Adipose tissue (tissue), 3 donors: ENCODE data around the gene FBXL22. TPM values are rescaled to one million over a fixed set of nuclear protein-coding genes. Genes with fewer than 3 reads are reported as not detected.
"Not testable (repeated sequence)": the region's sequence is repeated elsewhere in the genome, so short reads cannot be mapped to it uniquely, and the experiment has no call there.

Experiments
- H3K27ac ChIP-seq: one replicate; pipeline ENCODE4 v1.5.1; 2013; ENCODE audit warnings: low read depth, low read length
- WGBS, 3 donors: extraction: QIAGEN DNeasy Blood & Tissue Kit; methylation state at CpG; one replicate each; pipeline ENCODE4 v1.1.7; 2013; 5-methylcytosine and 5-hydroxymethylcytosine counted together
- polyA plus RNA-seq, 3 donors: library from polyadenylated mRNA; stranded (reverse); fragments of 200-250 nt; gene quantifications; one replicate each; pipeline ENCODE4 v1.2.3, GENCODE V29; 2013
- donor health status: healthy with polysubstance abuse.
- donor health status: Bipolar disorder and iron deficiency.
- donor health status: healthy.

The FBXL22 gene
- polyA plus RNA-seq, 3 donors: 0.55 to 0.79 (median 0.67) TPM

DNA sequence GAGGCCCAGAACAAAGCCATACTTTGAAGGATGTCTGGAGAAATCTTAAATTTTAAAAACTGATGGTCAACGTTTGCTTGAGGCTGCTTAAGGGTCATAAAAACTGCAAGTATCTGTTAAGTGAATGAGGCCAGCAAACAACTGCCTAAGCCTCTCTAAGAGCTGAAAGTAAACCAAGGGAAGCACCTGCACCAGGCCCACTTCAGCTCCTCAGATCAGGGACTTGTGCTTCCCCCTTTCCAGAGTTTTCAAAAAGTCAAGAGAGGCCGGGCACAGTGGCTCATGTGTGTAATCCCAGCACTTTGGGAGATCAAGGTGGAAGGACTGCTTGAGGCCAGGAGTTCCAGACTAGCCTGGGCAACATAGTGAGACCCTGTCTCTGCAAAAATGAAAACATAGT is 9.1 kb downstream of the FBXL22 start:
- no peak overlapping the region for H3K27ac ChIP-seq
- WGBS, 3 donors: 36 to 73% (median 43%) methylated on average over 2 of the region's 2 CpGs

GRCh38 chr15:63608989-63609388 is 11.8 kb downstream of the FBXL22 start:
- no peak overlapping the region for H3K27ac ChIP-seq
- WGBS, 3 donors: 94 to 96% (median 95%) methylated on average over 15 of the region's 15 CpGs

DNA sequence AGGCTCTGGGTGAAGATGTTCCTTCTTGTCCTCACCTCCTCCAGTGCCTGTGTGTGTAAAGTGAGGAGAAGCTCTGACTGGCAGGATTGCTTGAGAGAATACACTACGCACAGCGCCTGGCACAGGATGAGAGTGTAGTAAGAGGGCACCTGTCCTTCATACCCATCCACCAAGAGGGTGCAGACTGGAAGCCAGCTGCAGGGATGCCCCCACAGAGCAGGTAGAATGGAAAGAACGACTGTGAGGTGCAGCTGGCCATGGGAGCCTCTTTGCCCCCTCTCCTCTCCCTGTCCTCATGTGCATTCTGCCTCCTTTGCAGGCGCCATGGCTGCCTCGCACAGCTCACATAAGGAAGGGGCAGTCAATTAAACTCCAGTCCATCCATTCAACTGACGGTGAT is 12.3 kb downstream of the FBXL22 start:
- 88 to 90% (median 89%) methylated on average over 6 of the region's 6 CpGs for WGBS, 3 donors
- no peak overlapping the region for H3K27ac ChIP-seq

GRCh38 chr15:63610209-63610841 is 13.1 kb downstream of the FBXL22 start:
- no peak overlapping the region for H3K27ac ChIP-seq
- WGBS, 3 donors: 1 to 8% (median 1%) methylated on average over 6 of the region's 6 CpGs

GRCh38 chr15:63611177-63611576 is 14.0 kb downstream of the FBXL22 start:
- 65 to 76% (median 67%) methylated on average over 3 of the region's 3 CpGs for WGBS, 3 donors
- H3K27ac ChIP-seq: no peak overlapping the region

DNA sequence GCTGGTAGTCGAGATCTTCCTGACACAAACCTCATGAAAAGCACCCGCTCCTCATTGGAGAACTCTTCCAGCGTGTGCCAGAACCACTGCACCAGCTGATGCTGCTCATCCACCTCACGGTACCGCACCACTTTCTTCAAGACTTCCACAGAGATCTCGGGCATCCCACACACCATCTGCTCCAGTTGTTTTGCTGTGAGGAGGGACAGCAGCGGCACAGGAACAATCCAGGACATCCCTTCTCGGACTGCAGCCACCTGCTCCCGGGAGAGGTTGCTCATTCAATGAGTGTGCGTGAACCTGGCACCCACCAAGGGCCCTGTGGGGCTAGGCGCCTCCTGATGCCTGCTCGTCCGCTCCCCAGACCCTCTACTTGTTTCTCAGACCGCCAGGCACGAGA is 15.1 kb downstream of the FBXL22 start:
- no peak overlapping the region for H3K27ac ChIP-seq
- WGBS, 3 donors: 92 to 96% (median 95%) methylated on average over 15 of the region's 15 CpGs

GRCh38 chr15:63615935-63616334 is 18.7 kb downstream of the FBXL22 start:
- no peak overlapping the region for H3K27ac ChIP-seq
- WGBS, 3 donors: 85 to 97% (median 91%) methylated on average over 3 of the region's 3 CpGs

- 95 to 99% (median 98%) methylated on average over 4 of the region's 4 CpGs for WGBS, 3 donors
- H3K27ac ChIP-seq: not testable (repeated sequence)
Measured at GRCh38 chr15:63617147-63617546, 20.0 kb downstream of the FBXL22 start.

GRCh38 chr15:63617627-63618026 is 20.4 kb downstream of the FBXL22 start:
- H3K27ac ChIP-seq: not testable (repeated sequence)
- 91 to 100% (median 94%) methylated on average over 2 to 3 of the region's 3 CpGs for whole genome bisulfite sequencing, 3 donors

DNA sequence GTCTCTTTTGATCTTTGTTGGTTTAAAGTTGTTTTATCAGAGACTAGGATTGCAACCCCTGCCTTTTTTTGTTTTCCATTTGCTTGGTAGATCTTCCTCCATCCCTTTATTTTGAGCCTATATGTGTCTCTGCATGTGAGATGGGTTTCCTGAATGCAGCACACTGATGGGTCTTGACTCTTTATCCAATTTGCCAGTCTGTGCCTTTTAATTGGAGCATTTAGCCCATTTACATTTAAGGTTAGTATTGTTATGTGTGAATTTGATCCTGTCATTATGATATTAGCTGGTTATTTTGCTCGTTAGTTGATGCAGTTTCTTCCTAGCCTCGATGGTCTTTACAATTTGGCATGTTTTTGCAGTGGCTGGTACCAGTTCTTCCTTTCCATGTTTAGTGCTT is 23.6 kb downstream of the FBXL22 start:
- no CpG with 5 or more reads among the region's 2 CpGs for WGBS, 3 donors
- H3K27ac ChIP-seq: not testable (repeated sequence)

DNA sequence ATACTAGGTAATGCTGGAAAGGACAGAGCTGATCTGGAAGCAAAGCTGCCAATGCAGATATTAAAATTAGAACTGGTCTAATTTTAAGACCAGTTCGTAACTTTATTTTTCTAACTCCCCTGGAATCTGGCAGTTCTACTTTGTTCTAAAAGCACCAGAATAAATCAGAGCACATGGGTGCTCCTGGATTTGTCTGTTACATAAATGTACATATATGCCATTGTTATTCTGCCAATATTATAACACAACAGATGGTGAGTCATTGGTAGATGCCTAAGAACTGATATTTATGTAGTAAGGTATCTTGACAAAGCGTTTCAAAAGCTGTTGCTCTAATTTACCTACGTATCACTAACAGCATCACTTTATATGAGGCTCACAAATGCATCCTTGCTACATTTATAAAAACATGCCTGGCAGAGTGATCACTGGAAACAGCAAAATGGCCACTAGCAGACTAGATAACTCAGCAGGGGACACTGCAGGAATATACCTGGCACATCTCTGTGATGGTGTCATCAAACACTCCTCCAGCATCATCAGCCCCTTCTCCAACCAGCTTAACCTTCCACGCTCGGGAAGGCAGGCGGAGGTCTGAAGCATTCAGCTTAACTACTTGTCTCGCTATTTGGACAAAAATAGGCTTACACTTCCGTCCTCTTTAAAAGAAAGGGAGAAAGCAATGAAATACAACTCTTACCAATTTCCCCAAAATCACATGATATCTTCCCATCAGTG is 26.2 kb downstream of the FBXL22 start:
- H3K27ac ChIP-seq: no peak overlapping the region
- 96 to 97% (median 97%) methylated on average over 8 of the region's 8 CpGs for WGBS, 3 donors

DNA sequence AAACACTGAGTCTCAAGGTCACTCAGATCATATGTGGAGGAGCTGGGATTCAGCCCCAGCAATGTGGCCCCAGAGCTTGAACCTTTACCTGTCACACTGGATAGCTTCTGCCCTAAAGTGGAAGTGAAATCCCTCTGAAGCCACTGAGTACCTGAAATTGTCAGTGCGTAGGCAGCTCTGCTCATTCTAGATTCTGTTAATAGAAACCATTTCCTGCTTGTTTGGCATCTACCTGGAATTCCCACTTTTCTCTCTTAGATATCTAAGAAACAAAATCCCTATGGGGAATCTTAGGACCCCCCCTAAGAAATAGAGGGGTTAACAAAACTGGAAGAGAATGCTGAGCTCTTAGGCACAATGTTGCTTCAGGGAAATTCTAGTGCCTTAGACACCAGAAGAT is 29.8 kb downstream of the FBXL22 start:
- WGBS, 3 donors: 96 to 97% (median 97%) methylated on average over 1 of the region's 1 CpG
- no peak overlapping the region for H3K27ac ChIP-seq

DNA sequence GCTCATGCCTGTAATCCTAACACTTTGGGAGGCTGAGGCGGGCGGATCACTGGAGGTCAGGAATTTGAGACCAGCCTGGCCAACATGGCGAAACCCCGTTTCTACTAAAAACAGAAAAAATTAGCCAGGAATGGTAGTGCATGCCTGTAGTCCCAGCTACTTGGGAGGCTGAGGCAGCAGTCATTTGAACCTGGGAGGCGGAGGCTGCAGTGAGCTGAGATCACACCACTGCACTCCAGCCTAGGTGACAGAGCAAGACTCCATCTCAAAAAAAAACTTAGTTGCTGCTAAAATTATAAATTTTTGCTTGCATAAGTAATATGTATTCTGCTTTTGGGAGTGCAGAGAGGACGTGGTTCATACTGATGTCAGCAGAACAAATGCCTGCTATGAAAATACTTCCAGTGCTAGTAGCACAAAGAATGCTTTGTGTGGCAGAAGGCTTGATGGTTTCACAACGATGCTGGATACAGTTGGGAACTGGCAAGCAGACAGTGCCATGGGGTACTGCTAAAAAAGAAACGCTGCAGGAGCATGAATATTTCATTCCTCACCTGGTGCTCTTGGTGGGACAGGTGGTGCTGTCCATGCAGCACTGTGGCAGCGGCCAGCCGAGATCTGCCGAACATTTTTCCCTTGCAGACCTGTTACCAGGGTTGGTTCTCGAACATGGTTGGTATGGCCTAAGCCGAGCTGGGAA is 31.1 kb downstream of the FBXL22 start:
- H3K27ac ChIP-seq: no peak overlapping the region

DNA sequence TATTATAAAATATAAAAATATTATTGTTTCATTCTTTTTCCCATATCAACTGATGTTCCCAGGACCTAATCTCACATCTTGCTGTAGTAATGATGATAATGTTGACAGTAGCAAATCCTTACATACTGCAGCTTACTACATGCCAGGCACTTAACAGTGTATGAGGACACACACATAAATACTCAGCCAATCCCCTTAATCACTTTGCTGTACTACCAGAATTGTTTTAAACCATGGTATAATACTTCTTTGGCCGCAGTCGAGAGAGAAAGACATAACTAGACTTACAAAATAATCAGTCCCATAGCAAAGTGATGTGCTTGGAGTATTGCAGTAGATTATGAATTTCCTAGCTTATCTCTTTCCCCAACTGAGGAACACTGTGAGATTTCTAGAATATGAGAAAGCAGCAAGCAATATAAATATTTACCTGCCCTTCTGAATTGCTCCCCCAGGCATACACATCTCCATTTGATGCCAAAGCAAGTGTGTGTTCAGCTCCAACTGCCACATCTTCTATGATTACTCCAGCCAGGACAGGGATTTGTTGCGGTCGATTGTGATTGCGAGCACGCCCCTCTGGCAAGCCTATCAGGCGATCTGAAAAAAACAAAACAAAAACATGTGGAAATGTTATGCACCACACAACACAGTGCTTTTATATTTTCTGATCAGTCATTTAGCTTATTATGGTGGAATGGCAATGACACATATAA is 33.0 kb downstream of the FBXL22 start:
- WGBS, 3 donors: 86 to 97% (median 90%) methylated on average over 7 of the region's 7 CpGs
- H3K27ac ChIP-seq: no peak overlapping the region

More for the DNA sequence above, 31.1 kb downstream of the FBXL22 start:
- WGBS, 3 donors: 79 to 93% (median 92%) methylated on average over 13 of the region's 13 CpGs

- 82 to 87% (median 86%) methylated on average over 2 of the region's 2 CpGs for WGBS, 3 donors
- no peak overlapping the region for H3K27ac ChIP-seq
Measured at GRCh38 chr15:63633312-63633711, 36.1 kb downstream of the FBXL22 start.

DNA sequence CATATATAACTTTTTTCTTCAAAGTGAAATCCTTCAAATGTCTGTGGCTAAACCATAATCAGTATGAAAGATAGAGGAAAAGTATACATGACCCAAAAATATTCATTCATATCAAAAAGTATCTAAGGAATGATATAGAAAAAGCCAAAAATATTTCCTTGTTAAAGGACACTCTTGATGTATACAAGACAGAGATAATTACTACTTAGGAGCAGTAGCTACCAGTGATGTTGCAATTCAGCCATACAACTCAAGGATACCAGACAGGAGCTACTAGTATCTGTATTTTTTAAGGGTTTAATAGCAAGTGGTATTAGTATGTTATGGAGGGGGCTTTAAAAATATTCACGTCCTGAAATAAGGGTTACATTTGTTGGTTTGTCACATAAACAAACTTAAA is 37.0 kb downstream of the FBXL22 start:
- WGBS, 3 donors: 86 to 93% (median 87%) methylated on average over 1 of the region's 1 CpG
- no peak overlapping the region for H3K27ac ChIP-seq

- H3K27ac ChIP-seq: no peak overlapping the region
- WGBS, 3 donors: 94 to 98% (median 98%) methylated on average over 9 of the region's 9 CpGs
Measured at GRCh38 chr15:63636518-63637061, 39.4 kb downstream of the FBXL22 start.

DNA sequence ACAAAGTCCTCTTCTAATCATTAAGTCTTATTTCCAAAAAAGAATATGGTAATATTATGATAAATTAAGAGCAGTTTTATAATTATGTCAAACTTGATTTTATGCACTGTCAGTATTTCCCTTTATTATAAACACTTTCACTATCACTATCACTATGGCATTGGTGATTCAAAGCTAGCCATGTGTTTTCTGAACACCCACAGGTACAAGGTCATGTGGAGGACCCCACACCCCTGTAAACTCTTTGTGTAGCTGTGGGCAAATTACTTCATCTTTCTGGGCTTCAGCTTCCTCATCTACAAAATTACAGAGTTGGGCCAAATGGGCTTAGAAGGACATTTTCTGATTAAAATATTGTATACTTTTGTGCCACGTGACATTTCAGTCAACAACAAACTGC is 41.7 kb downstream of the FBXL22 start:
- no peak overlapping the region for H3K27ac ChIP-seq
- 92 to 97% (median 94%) methylated on average over 1 of the region's 1 CpG for WGBS, 3 donors

- 93 to 97% (median 95%) methylated on average over 3 of the region's 3 CpGs for WGBS, 3 donors
- H3K27ac ChIP-seq: no peak overlapping the region
Measured at GRCh38 chr15:63640146-63640545, 43.0 kb downstream of the FBXL22 start.
